Amniotic epithelial cell (primary cell): ENCODE measurements around the gene MED15.
A peak's percentile ranks its signal among the peaks of the same experiment; 100 is the strongest.
"Not testable (repeated sequence)": the region's sequence is repeated elsewhere in the genome, so short reads cannot be mapped to it uniquely, and the experiment has no call there.

Experiments used
- DNase-seq: peaks from one replicate; pipeline ENCODE4 v3.0.0-alpha.2; 2010; ENCODE audit warnings: low read depth

MED15 gene

GRCh38 chr22:20507253-20508066 lies at the start of gene MED15:
Gene MED15 (plus strand): TSS chr22:20507610. CDS start chr22:20507679, 69 bp downstream.
- peak; percentile 87 for DNase-seq

GRCh38 chr22:20458530-20459151 lies 48.8 kb upstream of the MED15 start:
- DNase-seq, result no peak

GRCh38 chr22:20459152-20459542 lies 48.3 kb upstream of the MED15 start:
- DNase-seq, result no peak

- DNase-seq, result no peak
Measured at GRCh38 chr22:20459862-20460261, 47.5 kb upstream of the MED15 start.

- DNase-seq, result no peak
Measured at GRCh38 chr22:20463324-20464095, 43.9 kb upstream of the MED15 start.

- DNase-seq, result no peak
Measured at GRCh38 chr22:20464096-20464614, 43.3 kb upstream of the MED15 start.

GRCh38 chr22:20464912-20465758 lies 42.3 kb upstream of the MED15 start:
- DNase-seq, result no peak

- DNase-seq, result no peak
Measured at GRCh38 chr22:20465759-20466077, 41.7 kb upstream of the MED15 start.

- DNase-seq, result no peak
Measured at GRCh38 chr22:20466659-20467379, 40.6 kb upstream of the MED15 start.

- no peak for DNase-seq
Measured at GRCh38 chr22:20469110-20469868, 38.1 kb upstream of the MED15 start.

- DNase-seq, result not testable (repeated sequence)
Measured at GRCh38 chr22:20470525-20470924, 36.9 kb upstream of the MED15 start.

- DNase-seq, result no peak
Measured at GRCh38 chr22:20471126-20471833, 36.1 kb upstream of the MED15 start.

- DNase-seq, result no peak
Measured at GRCh38 chr22:20472629-20473442, 34.6 kb upstream of the MED15 start.

GRCh38 chr22:20475115-20475436 lies 32.3 kb upstream of the MED15 start:
- DNase-seq, result no peak

- not testable (repeated sequence) for DNase-seq
Measured at GRCh38 chr22:20475569-20475968, 31.8 kb upstream of the MED15 start.

GRCh38 chr22:20478059-20478458 lies 29.4 kb upstream of the MED15 start:
- not testable (repeated sequence) for DNase-seq

- no peak for DNase-seq
Measured at GRCh38 chr22:20479612-20480196, 27.7 kb upstream of the MED15 start.

- DNase-seq, result not testable (repeated sequence)
Measured at GRCh38 chr22:20483143-20483506, 24.3 kb upstream of the MED15 start.

- no peak for DNase-seq
Measured at GRCh38 chr22:20483771-20484170, 23.6 kb upstream of the MED15 start.
